Umbilical cord (tissue), 2 donors: ENCODE data around the gene CR2. TPM values are rescaled to one million over a fixed set of nuclear protein-coding genes. Genes with fewer than 3 reads are reported as not detected.
"Not testable (repeated sequence)": the region's sequence is repeated elsewhere in the genome, so short reads cannot be mapped to it uniquely, and the experiment has no call there.

Experiments used
- DNase-seq: peaks from one replicate; pipeline ENCODE4 v3.0.0-alpha.2; 2015; ENCODE audit warnings: low spot score
- total RNA-seq: library from RNA; depleted of rRNA; stranded (reverse); fragments of >200 nt; gene quantifications from one replicate; pipeline ENCODE4 v1.2.3, GENCODE V29; 2014; ENCODE audit warnings: low replicate concordance; ENCODE audit not compliant: insufficient read depth

The CR2 gene
- total RNA-seq, 1 donor from 2014 or later, result 2.2 TPM

- DNase-seq, result no peak
Measured at GRCh38 chr1:207504438-207504837, 50.3 kb downstream of the CR2 start.

- no peak for DNase-seq
Measured at GRCh38 chr1:207510444-207510843, 56.3 kb downstream of the CR2 start.

- DNase-seq, result no peak
Measured at GRCh38 chr1:207514890-207515289, 60.8 kb downstream of the CR2 start.

- DNase-seq, result no peak
Measured at GRCh38 chr1:207516729-207517128, 62.6 kb downstream of the CR2 start.

- DNase-seq, result no peak
Measured at GRCh38 chr1:207518608-207519236, 64.6 kb downstream of the CR2 start.

GRCh38 chr1:207519505-207520399 is 65.6 kb downstream of the CR2 start:
- DNase-seq, result no peak

- DNase-seq, result not testable (repeated sequence)
Measured at GRCh38 chr1:207520400-207521345, 66.5 kb downstream of the CR2 start.

GRCh38 chr1:207525239-207525638 is 71.1 kb downstream of the CR2 start:
- not testable (repeated sequence) for DNase-seq

GRCh38 chr1:207528401-207528800 is 74.3 kb downstream of the CR2 start:
- DNase-seq, result not testable (repeated sequence)

- not testable (repeated sequence) for DNase-seq
Measured at GRCh38 chr1:207536263-207536662, 82.1 kb downstream of the CR2 start.

Other genes with a start within 250 kb of the CR2 start
- gene CD55, start 132.7 kb upstream of the CR2 start, total RNA-seq, result 52.5 TPM
- 10.1 TPM for gene CR1, start 41.8 kb downstream of the CR2 start, total RNA-seq
- not detected for gene CR1L, start 190.8 kb downstream of the CR2 start, total RNA-seq